HepG2 (cell line): Measurements from ENCODE around the gene NUP133. TPM values are rescaled to one million over a fixed set of nuclear protein-coding genes. Genes with fewer than 3 reads are reported as not detected.

Experiments
- DMAP1 ChIP-seq: IDR thresholded peaks from 2 replicates; pipeline ENCODE4 v1.6.1; 2016
- EHMT2 ChIP-seq: fragments of 200-600 bp; sonication (generic); IDR thresholded peaks from 2 replicates; pipeline ENCODE4 v1.7.0; 2017; ENCODE audit warnings: antibody characterized with exemption, low read depth, low read length, borderline replicate concordance
- GZF1 ChIP-seq: sonication (generic); formaldehyde crosslinking; IDR thresholded peaks from 2 replicates; pipeline ENCODE4 v1.5.1; 2020; ENCODE audit warnings: mild to moderate bottlenecking, missing genetic modification reagents
- HES4 ChIP-seq: sonication (generic); formaldehyde crosslinking; IDR thresholded peaks from 2 replicates; pipeline ENCODE4 v1.9.0; 2021; ENCODE audit warnings: mild to moderate bottlenecking, missing genetic modification reagents, borderline replicate concordance
- HOXA3 ChIP-seq: sonication (generic); formaldehyde crosslinking; IDR thresholded peaks from 2 replicates; pipeline ENCODE4 v1.5.0; 2020; ENCODE audit warnings: missing genetic modification reagents
- MBNL3 ChIP-seq: fragments of 250-450 bp; sonication (Bioruptor Pico); conservative IDR thresholded peaks from 2 replicates; pipeline ENCODE4 v1.8.0; 2022; ENCODE audit warnings: mild to moderate bottlenecking, inconsistent platforms
- RAD21 ChIP-seq: fragments of 450-650 bp; formaldehyde crosslinking; IDR thresholded peaks from 2 replicates; pipeline ENCODE4 v1.5.0; 2020; ENCODE audit warnings: mild to moderate bottlenecking
- SOX13 ChIP-seq, 3 experiments: fragments of 450-650 bp in 1 of 3; sonication (generic) in 1 of 3; formaldehyde crosslinking in 1 of 3; IDR thresholded peaks in 2 of 3; conservative IDR thresholded peaks in 1 of 3; 2 replicates each; pipeline versions ENCODE4 v1.5.0 to v1.6.1; 2016 to 2020; ENCODE audit warnings: antibody characterized with exemption in 1 of 3, mild to moderate bottlenecking in 1 of 3, missing compliant biosample characterization in 1 of 3, missing genetic modification reagents in 1 of 3, moderate library complexity in 1 of 3
- SRY ChIP-seq: sonication (generic); formaldehyde crosslinking; IDR thresholded peaks from 2 replicates; pipeline ENCODE4 v1.8.0; 2022; ENCODE audit warnings: mild to moderate bottlenecking, missing genetic modification reagents
- ZBTB7A ChIP-seq: sonication (generic); formaldehyde crosslinking; IDR thresholded peaks from 2 replicates; pipeline ENCODE4 v1.8.0; 2022; ENCODE audit warnings: mild to moderate bottlenecking, missing genetic modification reagents
- ZNF33B ChIP-seq: sonication (generic); formaldehyde crosslinking; IDR thresholded peaks from 2 replicates; pipeline ENCODE4 v1.5.1; 2020; ENCODE audit warnings: mild to moderate bottlenecking, missing genetic modification reagents
- ZNF713 ChIP-seq: sonication (generic); formaldehyde crosslinking; IDR thresholded peaks from 2 replicates; pipeline ENCODE4 v1.4.0; 2020; ENCODE audit warnings: mild to moderate bottlenecking, missing genetic modification reagents
- ZSCAN20 ChIP-seq: sonication (generic); formaldehyde crosslinking; IDR thresholded peaks from 2 replicates; pipeline ENCODE4 v1.4.0; 2020; ENCODE audit warnings: missing genetic modification reagents, mild to moderate bottlenecking, borderline replicate concordance
- polyA plus RNA-seq, 8 experiments: library from polyadenylated mRNA; depleted of rRNA in 3 of 8; stranded (reverse) in 7 of 8; unstranded in 1 of 8; fragments of >200 nt; fragmentation: Illumina TruSeq in 4 of 8; extraction: Trizol in 4 of 8; gene quantifications; 2 replicates each; pipeline versions ENCODE4 v1.2.1 to v1.2.3, GENCODE V29; 2011 to 2016; ENCODE audit warnings: low read depth in 4 of 8, missing spikeins in 1 of 8, mixed read lengths in 1 of 8; ENCODE audit not compliant: insufficient read depth in 1 of 8
- total RNA-seq, 5 experiments: library from RNA; depleted of rRNA; stranded (reverse); fragments of >200 nt; fragmentation: Illumina TruSeq; extraction: Trizol; gene quantifications; 2 replicates each; pipeline ENCODE4 v1.2.3, GENCODE V29; 2016; ENCODE audit warnings: low read depth in 1 of 5
- TF ChIP-seq, protein P1 (sequence below): sonication (generic); formaldehyde crosslinking; IDR thresholded peaks from 2 replicates; pipeline ENCODE4 v1.4.0; 2020; ENCODE audit warnings: missing genetic modification reagents
- TF ChIP-seq, protein P2 (sequence below): sonication (generic); formaldehyde crosslinking; IDR thresholded peaks from 2 replicates; pipeline ENCODE4 v1.5.1; 2020; ENCODE audit warnings: mild to moderate bottlenecking, missing genetic modification reagents, moderate library complexity
- TF ChIP-seq, protein P3 (sequence below): sonication (generic); formaldehyde crosslinking; IDR thresholded peaks from 2 replicates; pipeline ENCODE4 v1.4.0; 2020; ENCODE audit warnings: mild to moderate bottlenecking, missing genetic modification reagents

The NUP133 gene
- total and polyA plus RNA-seq, 2 of the 13 experiments (the other 11 are each of a cell fraction or from before 2014, with no cell fraction given): 17.7 to 45.6 TPM

DNA sequence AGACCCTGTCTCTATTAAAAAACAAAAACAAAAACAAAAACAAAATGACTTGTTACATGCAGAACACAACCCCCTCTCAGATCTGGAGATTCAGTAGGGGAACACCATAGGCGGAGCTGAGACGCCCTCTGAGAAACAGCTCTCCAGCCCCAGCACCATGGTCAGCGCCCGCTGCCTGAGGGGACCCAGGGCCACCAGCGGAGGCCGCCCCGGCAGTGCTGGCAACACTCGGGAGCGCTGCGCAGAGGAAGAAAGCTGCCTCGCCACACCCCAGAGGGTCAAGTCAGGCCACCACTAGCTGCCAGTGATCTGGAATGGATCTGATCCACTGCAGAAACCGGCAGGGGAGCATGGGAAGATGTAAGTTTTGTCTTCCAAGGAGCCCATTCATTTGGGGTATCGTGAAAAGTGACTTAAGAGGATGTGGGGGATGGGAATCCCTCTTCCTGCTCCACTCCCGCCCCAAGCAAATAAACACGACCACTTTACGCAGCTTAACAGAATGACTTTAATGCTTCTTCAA, 77.3 kb downstream of the NUP133 start (continued):
- TF ChIP-seq, protein P1, sequence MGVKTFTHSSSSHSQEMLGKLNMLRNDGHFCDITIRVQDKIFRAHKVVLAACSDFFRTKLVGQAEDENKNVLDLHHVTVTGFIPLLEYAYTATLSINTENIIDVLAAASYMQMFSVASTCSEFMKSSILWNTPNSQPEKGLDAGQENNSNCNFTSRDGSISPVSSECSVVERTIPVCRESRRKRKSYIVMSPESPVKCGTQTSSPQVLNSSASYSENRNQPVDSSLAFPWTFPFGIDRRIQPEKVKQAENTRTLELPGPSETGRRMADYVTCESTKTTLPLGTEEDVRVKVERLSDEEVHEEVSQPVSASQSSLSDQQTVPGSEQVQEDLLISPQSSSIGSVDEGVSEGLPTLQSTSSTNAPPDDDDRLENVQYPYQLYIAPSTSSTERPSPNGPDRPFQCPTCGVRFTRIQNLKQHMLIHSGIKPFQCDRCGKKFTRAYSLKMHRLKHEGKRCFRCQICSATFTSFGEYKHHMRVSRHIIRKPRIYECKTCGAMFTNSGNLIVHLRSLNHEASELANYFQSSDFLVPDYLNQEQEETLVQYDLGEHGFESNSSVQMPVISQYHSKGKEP (CRISPR knock-in tag): no peak; the same call in 1 of the 2 replicates
- TF ChIP-seq EHMT2: peak; percentile 55; the same call in 1 of the 2 replicates
- TF ChIP-seq SRY (CRISPR knock-in tag): peak; percentile 74; the same call in 1 of the 2 replicates
- TF ChIP-seq ZSCAN20: no peak
- TF ChIP-seq, protein P2, sequence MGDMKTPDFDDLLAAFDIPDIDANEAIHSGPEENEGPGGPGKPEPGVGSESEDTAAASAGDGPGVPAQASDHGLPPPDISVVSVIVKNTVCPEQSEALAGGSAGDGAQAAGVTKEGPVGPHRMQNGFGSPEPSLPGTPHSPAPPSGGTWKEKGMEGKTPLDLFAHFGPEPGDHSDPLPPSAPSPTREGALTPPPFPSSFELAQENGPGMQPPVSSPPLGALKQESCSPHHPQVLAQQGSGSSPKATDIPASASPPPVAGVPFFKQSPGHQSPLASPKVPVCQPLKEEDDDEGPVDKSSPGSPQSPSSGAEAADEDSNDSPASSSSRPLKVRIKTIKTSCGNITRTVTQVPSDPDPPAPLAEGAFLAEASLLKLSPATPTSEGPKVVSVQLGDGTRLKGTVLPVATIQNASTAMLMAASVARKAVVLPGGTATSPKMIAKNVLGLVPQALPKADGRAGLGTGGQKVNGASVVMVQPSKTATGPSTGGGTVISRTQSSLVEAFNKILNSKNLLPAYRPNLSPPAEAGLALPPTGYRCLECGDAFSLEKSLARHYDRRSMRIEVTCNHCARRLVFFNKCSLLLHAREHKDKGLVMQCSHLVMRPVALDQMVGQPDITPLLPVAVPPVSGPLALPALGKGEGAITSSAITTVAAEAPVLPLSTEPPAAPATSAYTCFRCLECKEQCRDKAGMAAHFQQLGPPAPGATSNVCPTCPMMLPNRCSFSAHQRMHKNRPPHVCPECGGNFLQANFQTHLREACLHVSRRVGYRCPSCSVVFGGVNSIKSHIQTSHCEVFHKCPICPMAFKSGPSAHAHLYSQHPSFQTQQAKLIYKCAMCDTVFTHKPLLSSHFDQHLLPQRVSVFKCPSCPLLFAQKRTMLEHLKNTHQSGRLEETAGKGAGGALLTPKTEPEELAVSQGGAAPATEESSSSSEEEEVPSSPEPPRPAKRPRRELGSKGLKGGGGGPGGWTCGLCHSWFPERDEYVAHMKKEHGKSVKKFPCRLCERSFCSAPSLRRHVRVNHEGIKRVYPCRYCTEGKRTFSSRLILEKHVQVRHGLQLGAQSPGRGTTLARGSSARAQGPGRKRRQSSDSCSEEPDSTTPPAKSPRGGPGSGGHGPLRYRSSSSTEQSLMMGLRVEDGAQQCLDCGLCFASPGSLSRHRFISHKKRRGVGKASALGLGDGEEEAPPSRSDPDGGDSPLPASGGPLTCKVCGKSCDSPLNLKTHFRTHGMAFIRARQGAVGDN (CRISPR knock-in tag): peak; percentile 48
- TF ChIP-seq HES4 (CRISPR knock-in tag): no peak
- TF ChIP-seq, protein P3, sequence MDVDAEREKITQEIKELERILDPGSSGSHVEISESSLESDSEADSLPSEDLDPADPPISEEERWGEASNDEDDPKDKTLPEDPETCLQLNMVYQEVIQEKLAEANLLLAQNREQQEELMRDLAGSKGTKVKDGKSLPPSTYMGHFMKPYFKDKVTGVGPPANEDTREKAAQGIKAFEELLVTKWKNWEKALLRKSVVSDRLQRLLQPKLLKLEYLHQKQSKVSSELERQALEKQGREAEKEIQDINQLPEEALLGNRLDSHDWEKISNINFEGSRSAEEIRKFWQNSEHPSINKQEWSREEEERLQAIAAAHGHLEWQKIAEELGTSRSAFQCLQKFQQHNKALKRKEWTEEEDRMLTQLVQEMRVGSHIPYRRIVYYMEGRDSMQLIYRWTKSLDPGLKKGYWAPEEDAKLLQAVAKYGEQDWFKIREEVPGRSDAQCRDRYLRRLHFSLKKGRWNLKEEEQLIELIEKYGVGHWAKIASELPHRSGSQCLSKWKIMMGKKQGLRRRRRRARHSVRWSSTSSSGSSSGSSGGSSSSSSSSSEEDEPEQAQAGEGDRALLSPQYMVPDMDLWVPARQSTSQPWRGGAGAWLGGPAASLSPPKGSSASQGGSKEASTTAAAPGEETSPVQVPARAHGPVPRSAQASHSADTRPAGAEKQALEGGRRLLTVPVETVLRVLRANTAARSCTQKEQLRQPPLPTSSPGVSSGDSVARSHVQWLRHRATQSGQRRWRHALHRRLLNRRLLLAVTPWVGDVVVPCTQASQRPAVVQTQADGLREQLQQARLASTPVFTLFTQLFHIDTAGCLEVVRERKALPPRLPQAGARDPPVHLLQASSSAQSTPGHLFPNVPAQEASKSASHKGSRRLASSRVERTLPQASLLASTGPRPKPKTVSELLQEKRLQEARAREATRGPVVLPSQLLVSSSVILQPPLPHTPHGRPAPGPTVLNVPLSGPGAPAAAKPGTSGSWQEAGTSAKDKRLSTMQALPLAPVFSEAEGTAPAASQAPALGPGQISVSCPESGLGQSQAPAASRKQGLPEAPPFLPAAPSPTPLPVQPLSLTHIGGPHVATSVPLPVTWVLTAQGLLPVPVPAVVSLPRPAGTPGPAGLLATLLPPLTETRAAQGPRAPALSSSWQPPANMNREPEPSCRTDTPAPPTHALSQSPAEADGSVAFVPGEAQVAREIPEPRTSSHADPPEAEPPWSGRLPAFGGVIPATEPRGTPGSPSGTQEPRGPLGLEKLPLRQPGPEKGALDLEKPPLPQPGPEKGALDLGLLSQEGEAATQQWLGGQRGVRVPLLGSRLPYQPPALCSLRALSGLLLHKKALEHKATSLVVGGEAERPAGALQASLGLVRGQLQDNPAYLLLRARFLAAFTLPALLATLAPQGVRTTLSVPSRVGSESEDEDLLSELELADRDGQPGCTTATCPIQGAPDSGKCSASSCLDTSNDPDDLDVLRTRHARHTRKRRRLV: no peak
- TF ChIP-seq HOXA3: 0 out of 2 replicates have a peak, but pooled peaks have one; percentile 19
- TF ChIP-seq SOX13 (IDR thresholded peaks at IDR 0.05): no peak
- no peak; a peak in 1 of 4 replicates for TF ChIP-seq SOX13 (CRISPR knock-in tag; conservative IDR thresholded peaks at IDR 0.05 in 1 of 2, IDR thresholded peaks at IDR 0.05 in 1 of 2)
- no peak for TF ChIP-seq MBNL3 (CRISPR knock-in tag)
- no peak for TF ChIP-seq ZNF713
- 0 out of 2 replicates have a peak, but pooled peaks have one; percentile 22 for TF ChIP-seq ZBTB7A
- no peak for TF ChIP-seq RAD21 (CRISPR knock-in tag)
- no peak for TF ChIP-seq GZF1 (CRISPR knock-in tag)
- TF ChIP-seq ZNF33B (CRISPR knock-in tag): no peak
- no peak for TF ChIP-seq DMAP1
